SK-N-SH (cell line): Measurements from ENCODE around the gene FIGN. TPM values are rescaled to one million over a fixed set of nuclear protein-coding genes. Genes with fewer than 3 reads are reported as not detected.

Source experiments
- CTCF ChIA-PET: fragments of 300-600, 350-600 bp; formaldehyde crosslinking; extraction: SDS; loops from one replicate; lab custom pipeline; 2021; lab: Yijun Ruan, JAX
- POLR2A ChIA-PET: fragments of 350-600 bp; sonication (Branson Sonifier 250); formaldehyde crosslinking; extraction: SDS; loops from one replicate; lab custom pipeline; 2020; ENCODE audit warnings: antibody characterized with exemption, inconsistent platforms; lab: Yijun Ruan, JAX
- DNase-seq: peaks from one replicate; pipeline ENCODE4 v3.0.0; 2012
- H2AFZ ChIP-seq: fragments of 200-600 bp; sonication (generic); 2 replicates; pipeline ENCODE4 v1.8.1; 2016; ENCODE audit warnings: antibody characterized with exemption, mild to moderate bottlenecking, low read depth
- H3F3A ChIP-seq: fragments of 200-600 bp; sonication (generic); replicated peaks from 2 replicates; pipeline ENCODE3; 2016; ENCODE audit warnings: antibody characterized with exemption, mild to moderate bottlenecking; ENCODE audit not compliant: insufficient read depth
- H3K27ac ChIP-seq, 2 experiments: fragments of 200-500 bp in 1 of 2; fragments of 200-600 bp in 1 of 2; sonication (Bioruptor generic) in 1 of 2; sonication (generic), shearing (Covaris generic) in 1 of 2; 2 replicates each; pipeline versions ENCODE4 v1.5.1 to v1.6.1; 2014 to 2016; ENCODE audit warnings: low read depth in 2 of 2, inconsistent platforms in 1 of 2, low read length in 1 of 2, mild to moderate bottlenecking in 1 of 2, mixed read lengths in 1 of 2
- H3K27me3 ChIP-seq: fragments of 200-600 bp; sonication (generic), shearing (Covaris generic); 2 replicates; pipeline ENCODE4 v1.6.1; 2016; ENCODE audit warnings: mixed run types; ENCODE audit not compliant: insufficient read depth
- H3K36me3 ChIP-seq, 2 experiments: fragments of 200-500 bp in 1 of 2; fragments of 200-600 bp in 1 of 2; sonication (Bioruptor generic) in 1 of 2; sonication (generic) in 1 of 2; replicated peaks in 1 of 2; 2 replicates each; pipeline versions ENCODE3 to v1.5.1; 2014 to 2016; ENCODE audit warnings: low read length in 1 of 2, mild to moderate bottlenecking in 1 of 2; ENCODE audit not compliant: insufficient read depth in 2 of 2, control insufficient read depth in 1 of 2
- H3K4me1 ChIP-seq, 2 experiments: fragments of 200-500 bp in 1 of 2; fragments of 200-600 bp in 1 of 2; sonication (Bioruptor generic) in 1 of 2; sonication (generic), shearing (Covaris generic) in 1 of 2; 2 replicates each; pipeline versions ENCODE4 v1.5.1 to v1.6.1; 2014 to 2016; ENCODE audit warnings: low read depth in 1 of 2, low read length in 1 of 2, mixed run types in 1 of 2; ENCODE audit not compliant: insufficient read depth in 2 of 2, control insufficient read depth in 1 of 2
- H3K4me2 ChIP-seq: fragments of 200-600 bp; sonication (generic), shearing (Covaris generic); 2 replicates; pipeline ENCODE4 v1.6.1; 2017; ENCODE audit warnings: mixed run types
- H3K4me3 ChIP-seq, 2 experiments: fragments of 200-500 bp in 1 of 2; fragments of 200-600 bp in 1 of 2; sonication (Bioruptor generic) in 1 of 2; sonication (generic), shearing (Covaris generic) in 1 of 2; 2 replicates each; pipeline versions ENCODE4 v1.5.1 to v1.8.1; 2014 to 2016; ENCODE audit warnings: low read depth in 2 of 2, inconsistent platforms in 1 of 2, low read length in 1 of 2, mild to moderate bottlenecking in 1 of 2, mixed read lengths in 1 of 2, moderate library complexity in 1 of 2
- H3K79me2 ChIP-seq: fragments of 200-600 bp; sonication (generic); 2 replicates; pipeline ENCODE4 v1.8.1; 2017; ENCODE audit warnings: mild to moderate bottlenecking; ENCODE audit not compliant: insufficient read depth
- H3K9ac ChIP-seq: fragments of 200-600 bp; sonication (generic); 2 replicates; pipeline ENCODE4 v1.6.1; 2017; ENCODE audit warnings: mixed run types
- H3K9me2 ChIP-seq: fragments of 200-600 bp; sonication (generic); 2 replicates; pipeline ENCODE4 v1.6.1; 2017; ENCODE audit warnings: mixed run types
- H3K9me3 ChIP-seq: fragments of 200-600 bp; sonication (generic); 2 replicates; pipeline ENCODE4 v1.6.1; 2017; ENCODE audit warnings: mixed run types, mild to moderate bottlenecking, moderate library complexity
- H4K20me1 ChIP-seq: fragments of 200-600 bp; sonication (generic); 2 replicates; pipeline ENCODE4 v1.6.1; 2017; ENCODE audit warnings: mild to moderate bottlenecking, mixed run types; ENCODE audit not compliant: insufficient read depth
- CHD2 ChIP-seq: fragments of 150-350 bp; IDR thresholded peaks from 2 replicates; pipeline ENCODE4 v1.6.1; 2018; ENCODE audit warnings: low read length; ENCODE audit not compliant: partially characterized antibody
- EP300 ChIP-seq, 2 experiments: IDR thresholded peaks; 2 replicates each; pipeline versions ENCODE4 v1.4.0 to v1.6.1; 2012; ENCODE audit warnings: borderline replicate concordance in 1 of 2, low read depth in 1 of 2, low read length in 1 of 2
- EZH2phosphoT487 ChIP-seq: fragments of 200-600 bp; sonication (generic); IDR thresholded peaks from 2 replicates; pipeline ENCODE4 v1.6.1; 2017; ENCODE audit warnings: low read depth, mixed run types, mild to moderate bottlenecking, antibody characterized with exemption, moderate library complexity, borderline replicate concordance
- FOSL2 ChIP-seq: IDR thresholded peaks from 2 replicates; pipeline ENCODE4 v1.4.0; 2012; ENCODE audit warnings: low read depth, mild to moderate bottlenecking, moderate library complexity, borderline replicate concordance
- FOXJ3 ChIP-seq: sonication (generic); formaldehyde crosslinking; IDR thresholded peaks from 2 replicates; pipeline ENCODE4 v1.5.1; 2020; ENCODE audit warnings: mild to moderate bottlenecking, missing genetic modification reagents
- FOXM1 ChIP-seq: IDR thresholded peaks from 2 replicates; pipeline ENCODE4 v1.4.0; 2012; ENCODE audit warnings: low read depth, mild to moderate bottlenecking
- GABPA ChIP-seq: IDR thresholded peaks from 2 replicates; pipeline ENCODE4 v1.4.0; 2012; ENCODE audit warnings: low read depth, mild to moderate bottlenecking
- GATA2 ChIP-seq: sonication (generic); formaldehyde crosslinking; IDR thresholded peaks from 2 replicates; pipeline ENCODE4 v1.5.0; 2020; ENCODE audit warnings: mild to moderate bottlenecking, missing genetic modification reagents
- MXI1 ChIP-seq: IDR thresholded peaks from 2 replicates; pipeline ENCODE4 v1.6.1; 2012; ENCODE audit warnings: mild to moderate bottlenecking, low read depth, low read length, improper control_type of control experiment
- NFIC ChIP-seq: IDR thresholded peaks from 2 replicates; pipeline ENCODE4 v1.4.0; 2012; ENCODE audit warnings: borderline replicate concordance
- NRF1 ChIP-seq: IDR thresholded peaks from 2 replicates; pipeline ENCODE4 v1.6.1; 2012; ENCODE audit warnings: low read depth, mild to moderate bottlenecking, low read length
- POLR2AphosphoS5 ChIP-seq: IDR thresholded peaks from 2 replicates; pipeline ENCODE4 v1.6.1; 2012; ENCODE audit warnings: low read depth, low read length
- RCOR1 ChIP-seq: fragments of 150-350 bp; IDR thresholded peaks from 2 replicates; pipeline ENCODE4 v1.6.1; 2017; ENCODE audit warnings: antibody characterized with exemption, low read length
- RXRA ChIP-seq: IDR thresholded peaks from 2 replicates; pipeline ENCODE4 v1.4.0; 2012; ENCODE audit warnings: low read depth, mild to moderate bottlenecking, borderline replicate concordance
- SIN3A ChIP-seq: IDR thresholded peaks from 2 replicates; pipeline ENCODE4 v1.6.1; 2012; ENCODE audit warnings: low read depth, mild to moderate bottlenecking, low read length, moderate library complexity, borderline replicate concordance
- SMC3 ChIP-seq: IDR thresholded peaks from 2 replicates; pipeline ENCODE4 v1.6.1; 2012; ENCODE audit warnings: low read depth, low read length, improper control_type of control experiment
- YY1 ChIP-seq: IDR thresholded peaks from 2 replicates; pipeline ENCODE4 v1.4.0; 2012; ENCODE audit warnings: low read depth, mild to moderate bottlenecking
- WGBS: methylation state at CpG from one replicate; pipeline ENCODE4 v1.1.6; 2017; ENCODE audit warnings: low lambda C conversion rate; 5-methylcytosine and 5-hydroxymethylcytosine counted together
- polyA plus RNA-seq, 3 experiments: library from polyadenylated mRNA; depleted of rRNA; stranded (reverse); fragments of >200 nt; gene quantifications; 2 replicates each; pipeline ENCODE4 v1.2.3, GENCODE V29; 2012
- TF ChIP-seq, protein P1 (sequence below): fragments of 150-350 bp; IDR thresholded peaks from 2 replicates; pipeline ENCODE4 v1.6.1; 2017; ENCODE audit warnings: antibody characterized with exemption, low read length, low read depth, borderline replicate concordance
- TF ChIP-seq, protein P2 (sequence below): IDR thresholded peaks from 2 replicates; pipeline ENCODE4; 2012
- TF ChIP-seq, protein P3 (sequence below): fragments of 150-350 bp; IDR thresholded peaks from 2 replicates; pipeline ENCODE4 v1.6.1; 2016; ENCODE audit warnings: mild to moderate bottlenecking, low read depth, low read length
- TF ChIP-seq, protein P4 (sequence below): fragments of 200-600 bp; sonication (generic); IDR thresholded peaks from 2 replicates; pipeline ENCODE4 v1.6.1; 2017; ENCODE audit warnings: antibody characterized with exemption, mild to moderate bottlenecking, moderate library complexity

FIGN gene
- polyA plus RNA-seq, 1 of the 3 experiments (the other 2 are of a cell fraction), result 0.74 TPM

DNA sequence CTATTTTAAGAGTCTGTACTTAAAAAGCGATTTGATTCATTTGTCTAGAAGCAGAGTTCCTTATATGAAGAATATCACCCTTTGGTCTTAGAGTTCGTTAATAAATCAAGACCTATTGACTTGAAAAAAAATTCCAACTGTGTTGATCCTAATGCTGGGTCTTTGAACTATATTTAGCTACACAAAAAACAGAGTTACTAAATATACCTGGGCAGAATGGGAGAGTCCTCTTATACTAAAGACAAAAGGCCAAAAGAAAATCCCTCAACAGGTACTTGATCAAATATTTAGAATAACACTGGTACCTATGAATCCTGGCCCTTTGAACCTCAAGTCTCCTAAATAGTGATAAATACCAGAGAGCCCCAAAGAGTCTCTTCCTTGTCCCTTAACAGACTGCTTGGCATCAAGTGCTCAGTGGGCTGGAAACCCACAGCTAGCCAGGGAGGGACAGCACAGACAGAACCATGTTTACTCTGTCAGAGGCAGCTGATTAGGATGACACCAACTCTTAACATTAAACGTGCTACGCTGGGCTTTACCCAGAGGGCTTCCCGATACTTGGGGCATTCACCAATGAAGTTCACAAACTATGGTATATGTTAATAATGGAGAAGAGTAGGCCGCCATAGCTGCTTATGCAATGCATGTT, 95.1 kb downstream of the FIGN start:
- H2AFZ ChIP-seq, result no peak overlapping the region
- no peak for TF ChIP-seq YY1
- TF ChIP-seq FOSL2, result no peak
- TF ChIP-seq FOXM1, result no peak
- no peak for TF ChIP-seq RXRA
- TF ChIP-seq GATA2, result no peak
- TF ChIP-seq RCOR1, result no peak
- TF ChIP-seq GABPA, result no peak
- TF ChIP-seq MXI1, result no peak
- TF ChIP-seq, protein P1, sequence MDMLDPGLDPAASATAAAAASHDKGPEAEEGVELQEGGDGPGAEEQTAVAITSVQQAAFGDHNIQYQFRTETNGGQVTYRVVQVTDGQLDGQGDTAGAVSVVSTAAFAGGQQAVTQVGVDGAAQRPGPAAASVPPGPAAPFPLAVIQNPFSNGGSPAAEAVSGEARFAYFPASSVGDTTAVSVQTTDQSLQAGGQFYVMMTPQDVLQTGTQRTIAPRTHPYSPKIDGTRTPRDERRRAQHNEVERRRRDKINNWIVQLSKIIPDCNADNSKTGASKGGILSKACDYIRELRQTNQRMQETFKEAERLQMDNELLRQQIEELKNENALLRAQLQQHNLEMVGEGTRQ, result no peak
- TF ChIP-seq FOXJ3, result no peak
- TF ChIP-seq NFIC, result no peak
- no peak for TF ChIP-seq EP300 (IDR thresholded peaks at IDR 0.05; ENCODE audit: borderline replicate concordance in 1 of 2, low read depth in 1 of 2, low read length in 1 of 2)
- no peak for TF ChIP-seq POLR2AphosphoS5
- TF ChIP-seq EZH2phosphoT487, result no peak
- no peak for TF ChIP-seq CHD2
- H3K9ac ChIP-seq, result no peak overlapping the region
- H3K4me3 ChIP-seq, result no peak overlapping the region
- POLR2A ChIA-PET, result no interaction called here
- H3F3A ChIP-seq, result no peaks in the 10 kb centered on the region
- CTCF ChIA-PET, result interaction anchor here (1.0 to 1.1 kb wide), 2 partner anchors 9 to 52 kb away, joined by 3 to 4 read pairs; no protein-coding TSS in a partner anchor
- no peaks in the 10 kb centered on the region; the same call in 1 of the 2 replicates for H3K79me2 ChIP-seq
- no peak overlapping the region for H3K4me2 ChIP-seq
- no peaks in the 10 kb centered on the region for H3K27me3 ChIP-seq
- WGBS, result 94% methylated on average over 6 of the region's 6 CpGs
- H3K36me3 ChIP-seq, result no peaks in the 10 kb centered on the region
- H4K20me1 ChIP-seq, result no peaks in the 10 kb centered on the region
- H3K9me3 ChIP-seq, result no peaks in the 10 kb centered on the region
- peaks cover 0 to 7% of the 10 kb centered on the region in 2 experiments; a peak in 2 of 4 replicates for H3K4me1 ChIP-seq
- H3K9me2 ChIP-seq, result no peaks in the 10 kb centered on the region
- no peak overlapping the region for H3K27ac ChIP-seq
- DNase-seq, result no peak

DNA sequence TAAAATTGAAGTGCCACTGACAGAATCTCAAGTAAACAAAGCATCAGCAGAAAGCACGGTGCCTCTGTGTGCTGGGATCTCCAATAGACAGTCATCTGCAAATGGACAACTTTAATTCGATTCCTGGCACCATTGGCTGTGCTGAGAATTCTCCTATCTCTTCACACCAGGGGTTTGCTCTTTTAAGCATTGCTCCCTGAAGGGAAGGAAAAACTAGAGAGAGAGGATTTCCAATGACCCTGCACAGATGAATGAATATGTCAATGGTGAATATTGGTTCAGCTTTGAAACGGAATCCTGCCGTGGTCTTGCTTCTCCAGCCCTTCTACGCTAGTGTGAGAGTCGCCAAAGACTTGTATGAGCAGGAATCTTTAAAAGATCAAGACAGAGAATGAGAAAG, 97.9 kb downstream of the FIGN start:
- DNase-seq, result no peak
- H3K9me3 ChIP-seq, result no peaks in the 10 kb centered on the region
- no peaks in the 10 kb centered on the region; the same call in 1 of the 2 replicates for H3K79me2 ChIP-seq
- H3K27ac ChIP-seq, result no peak overlapping the region; a peak in 1 of 4 replicates
- H3K36me3 ChIP-seq, result no peaks in the 10 kb centered on the region
- H4K20me1 ChIP-seq, result no peaks in the 10 kb centered on the region
- H3K4me3 ChIP-seq, result no peak overlapping the region
- H3K9ac ChIP-seq, result no peak overlapping the region
- 95% methylated on average over 6 of the region's 6 CpGs for WGBS
- POLR2A ChIA-PET, result no interaction called here
- H3K4me1 ChIP-seq, result peaks cover 0 to 7% of the 10 kb centered on the region in 2 experiments; a peak in 2 of 4 replicates
- H3K9me2 ChIP-seq, result no peaks in the 10 kb centered on the region
- no peaks in the 10 kb centered on the region for H3K27me3 ChIP-seq
- H2AFZ ChIP-seq, result no peak overlapping the region
- no peak overlapping the region for H3K4me2 ChIP-seq
- H3F3A ChIP-seq, result no peaks in the 10 kb centered on the region
- CTCF ChIA-PET, result interaction anchor here (0.7 to 0.9 kb wide), 2 partner anchors 9 to 76 kb away, joined by 3 read pairs; no protein-coding TSS in a partner anchor
- TF ChIP-seq FOXJ3 (no peak), RXRA (no peak), GATA2 (no peak), SMC3 (no peak), NFIC (no peak), EZH2phosphoT487 (no peak), EP300 (IDR thresholded peaks at IDR 0.05; ENCODE audit: borderline replicate concordance in 1 of 2, low read depth in 1 of 2, low read length in 1 of 2) (no peak), SIN3A (no peak), NRF1 (no peak)
- TF ChIP-seq, protein P2, sequence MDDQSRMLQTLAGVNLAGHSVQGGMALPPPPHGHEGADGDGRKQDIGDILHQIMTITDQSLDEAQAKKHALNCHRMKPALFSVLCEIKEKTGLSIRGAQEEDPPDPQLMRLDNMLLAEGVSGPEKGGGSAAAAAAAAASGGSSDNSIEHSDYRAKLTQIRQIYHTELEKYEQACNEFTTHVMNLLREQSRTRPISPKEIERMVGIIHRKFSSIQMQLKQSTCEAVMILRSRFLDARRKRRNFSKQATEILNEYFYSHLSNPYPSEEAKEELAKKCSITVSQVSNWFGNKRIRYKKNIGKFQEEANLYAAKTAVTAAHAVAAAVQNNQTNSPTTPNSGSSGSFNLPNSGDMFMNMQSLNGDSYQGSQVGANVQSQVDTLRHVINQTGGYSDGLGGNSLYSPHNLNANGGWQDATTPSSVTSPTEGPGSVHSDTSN, result no peak
- TF ChIP-seq, protein P3, sequence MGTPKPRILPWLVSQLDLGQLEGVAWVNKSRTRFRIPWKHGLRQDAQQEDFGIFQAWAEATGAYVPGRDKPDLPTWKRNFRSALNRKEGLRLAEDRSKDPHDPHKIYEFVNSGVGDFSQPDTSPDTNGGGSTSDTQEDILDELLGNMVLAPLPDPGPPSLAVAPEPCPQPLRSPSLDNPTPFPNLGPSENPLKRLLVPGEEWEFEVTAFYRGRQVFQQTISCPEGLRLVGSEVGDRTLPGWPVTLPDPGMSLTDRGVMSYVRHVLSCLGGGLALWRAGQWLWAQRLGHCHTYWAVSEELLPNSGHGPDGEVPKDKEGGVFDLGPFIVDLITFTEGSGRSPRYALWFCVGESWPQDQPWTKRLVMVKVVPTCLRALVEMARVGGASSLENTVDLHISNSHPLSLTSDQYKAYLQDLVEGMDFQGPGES, result no peak
- TF ChIP-seq, protein P4, sequence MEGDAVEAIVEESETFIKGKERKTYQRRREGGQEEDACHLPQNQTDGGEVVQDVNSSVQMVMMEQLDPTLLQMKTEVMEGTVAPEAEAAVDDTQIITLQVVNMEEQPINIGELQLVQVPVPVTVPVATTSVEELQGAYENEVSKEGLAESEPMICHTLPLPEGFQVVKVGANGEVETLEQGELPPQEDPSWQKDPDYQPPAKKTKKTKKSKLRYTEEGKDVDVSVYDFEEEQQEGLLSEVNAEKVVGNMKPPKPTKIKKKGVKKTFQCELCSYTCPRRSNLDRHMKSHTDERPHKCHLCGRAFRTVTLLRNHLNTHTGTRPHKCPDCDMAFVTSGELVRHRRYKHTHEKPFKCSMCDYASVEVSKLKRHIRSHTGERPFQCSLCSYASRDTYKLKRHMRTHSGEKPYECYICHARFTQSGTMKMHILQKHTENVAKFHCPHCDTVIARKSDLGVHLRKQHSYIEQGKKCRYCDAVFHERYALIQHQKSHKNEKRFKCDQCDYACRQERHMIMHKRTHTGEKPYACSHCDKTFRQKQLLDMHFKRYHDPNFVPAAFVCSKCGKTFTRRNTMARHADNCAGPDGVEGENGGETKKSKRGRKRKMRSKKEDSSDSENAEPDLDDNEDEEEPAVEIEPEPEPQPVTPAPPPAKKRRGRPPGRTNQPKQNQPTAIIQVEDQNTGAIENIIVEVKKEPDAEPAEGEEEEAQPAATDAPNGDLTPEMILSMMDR, result no peak
